SK-N-SH treated with all-trans-retinoic acid at 6 μM for 48 hours (cell line): Measurements from ENCODE around the gene NAALADL2.

ENCODE experiments used
- ATAC-seq: fragments of 200-7000 bp; cut with Tn5 transposase; 3 replicates; pipeline ENCODE4 v1.9.1; 2020; ENCODE audit warnings: mild to moderate bottlenecking, moderate library complexity
- BACH2 ChIP-seq: fragments of 250-450 bp; sonication (Bioruptor Pico); IDR thresholded peaks from 2 replicates; pipeline ENCODE4 v1.9.0; 2021; ENCODE audit warnings: mild to moderate bottlenecking, borderline replicate concordance
- ESRRG ChIP-seq: fragments of 250-450 bp; sonication (Bioruptor Pico); IDR thresholded peaks from 2 replicates; pipeline ENCODE4 v1.6.1; 2021; ENCODE audit warnings: mild to moderate bottlenecking
- ISL1 ChIP-seq: fragments of 250-450 bp; sonication (Bioruptor Pico); IDR thresholded peaks from 2 replicates; pipeline ENCODE4 v2.1.2; 2022; ENCODE audit warnings: mild to moderate bottlenecking, moderate library complexity
- OSR1 ChIP-seq: fragments of 250-450 bp; sonication (Bioruptor Pico); IDR thresholded peaks from 2 replicates; pipeline ENCODE4 v1.8.0; 2022; ENCODE audit warnings: moderate library complexity, mild to moderate bottlenecking, inconsistent platforms
- PPARA ChIP-seq: fragments of 250-450 bp; sonication (Bioruptor Pico); IDR thresholded peaks from 2 replicates; pipeline ENCODE4 v1.5.0; 2020; ENCODE audit warnings: mild to moderate bottlenecking, borderline replicate concordance
- RARB ChIP-seq: fragments of 250-450 bp; sonication (Bioruptor Pico); IDR thresholded peaks from 2 replicates; pipeline ENCODE4 v1.8.0; 2021; ENCODE audit warnings: mild to moderate bottlenecking, moderate library complexity
- SNAI2 ChIP-seq: fragments of 250-450 bp; sonication (Bioruptor Pico); IDR thresholded peaks from 2 replicates; pipeline ENCODE4 v1.5.0; 2020; ENCODE audit warnings: mild to moderate bottlenecking, moderate library complexity
- TCF4 ChIP-seq: fragments of 250-450 bp; sonication (Bioruptor Pico); IDR thresholded peaks from 2 replicates; pipeline ENCODE4 v1.8.0; 2021; ENCODE audit warnings: mild to moderate bottlenecking, moderate library complexity, borderline replicate concordance
- TOX ChIP-seq: fragments of 250-450 bp; sonication (Bioruptor Pico); IDR thresholded peaks from 2 replicates; pipeline ENCODE4 v1.8.0; 2021; ENCODE audit warnings: mild to moderate bottlenecking, moderate library complexity, borderline replicate concordance
- ZC3H10 ChIP-seq: fragments of 250-450 bp; sonication (Bioruptor Pico); IDR thresholded peaks from 2 replicates; pipeline ENCODE4 v1.5.1; 2021; ENCODE audit warnings: mild to moderate bottlenecking, moderate library complexity
- ZFP3 ChIP-seq: fragments of 250-450 bp; sonication (Bioruptor Pico); IDR thresholded peaks from 2 replicates; pipeline ENCODE4 v1.5.0; 2020; ENCODE audit warnings: mild to moderate bottlenecking, moderate library complexity
- ZFP30 ChIP-seq: fragments of 450-650 bp; formaldehyde crosslinking; IDR thresholded peaks from 2 replicates; pipeline ENCODE4 v1.5.0; 2022; ENCODE audit warnings: mild to moderate bottlenecking, moderate library complexity
- ZNF565 ChIP-seq: fragments of 450-650 bp; formaldehyde crosslinking; conservative IDR thresholded peaks from 2 replicates; pipeline ENCODE4 v1.5.0; 2020; ENCODE audit warnings: low read depth, mild to moderate bottlenecking, moderate library complexity
- ZNF70 ChIP-seq: fragments of 450-650 bp; formaldehyde crosslinking; IDR thresholded peaks from 2 replicates; pipeline ENCODE4 v1.5.0; 2020; ENCODE audit warnings: mild to moderate bottlenecking, moderate library complexity
- ZNF8 ChIP-seq: fragments of 450-650 bp; formaldehyde crosslinking; IDR thresholded peaks from 2 replicates; pipeline ENCODE4 v1.5.0; 2020; ENCODE audit warnings: mild to moderate bottlenecking, moderate library complexity
- TF ChIP-seq, protein P1 (sequence below): fragments of 250-450 bp; sonication (Bioruptor Pico); IDR thresholded peaks from 2 replicates; pipeline ENCODE4 v1.8.0; 2020; ENCODE audit warnings: mild to moderate bottlenecking, moderate library complexity, borderline replicate concordance
- TF ChIP-seq, protein P2 (sequence below): fragments of 250-450 bp; sonication (Bioruptor Pico); IDR thresholded peaks from 2 replicates; pipeline ENCODE4 v1.5.1; 2021; ENCODE audit warnings: mild to moderate bottlenecking, moderate library complexity
- TF ChIP-seq, protein P3 (sequence below): fragments of 250-450 bp; sonication (Bioruptor Pico); IDR thresholded peaks from 2 replicates; pipeline ENCODE4 v1.8.0; 2021; ENCODE audit warnings: low read depth, mild to moderate bottlenecking, moderate library complexity, borderline replicate concordance
- TF ChIP-seq, protein P4 (sequence below): fragments of 250-450 bp; sonication (Bioruptor Pico); IDR thresholded peaks from 2 replicates; pipeline ENCODE4 v1.5.0; 2020; ENCODE audit warnings: mild to moderate bottlenecking, moderate library complexity
- TF ChIP-seq, protein P5 (sequence below): fragments of 250-450 bp; sonication (Bioruptor Pico); IDR thresholded peaks from 2 replicates; pipeline ENCODE4 v1.5.1; 2020; ENCODE audit warnings: low read depth, mild to moderate bottlenecking, moderate library complexity

Gene NAALADL2

DNA sequence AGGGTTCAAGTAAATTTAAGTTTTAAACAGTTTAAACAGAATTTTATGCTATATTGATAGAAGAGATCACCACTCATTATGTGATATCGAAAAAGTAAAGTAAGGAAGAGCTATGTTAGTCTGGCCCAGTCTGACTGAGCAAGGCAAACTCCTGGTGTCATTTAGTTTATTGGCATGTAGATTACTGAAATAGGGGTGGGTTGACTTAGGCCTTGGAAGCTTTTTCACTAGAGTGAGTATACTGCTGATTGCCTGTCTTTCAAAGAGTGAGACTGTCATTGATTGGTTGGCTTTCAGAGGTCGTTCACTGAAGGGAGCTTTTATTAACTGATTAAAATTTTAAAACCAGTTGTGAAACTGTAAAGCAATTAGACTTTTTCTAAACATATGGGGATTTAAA, 294.5 kb downstream of the NAALADL2 start:
- TF ChIP-seq RARB (CRISPR knock-in tag) (no peak), ISL1 (CRISPR knock-in tag) (no peak), PPARA (CRISPR knock-in tag) (no peak), ZNF70 (CRISPR knock-in tag) (no peak)
- TF ChIP-seq, protein P1, sequence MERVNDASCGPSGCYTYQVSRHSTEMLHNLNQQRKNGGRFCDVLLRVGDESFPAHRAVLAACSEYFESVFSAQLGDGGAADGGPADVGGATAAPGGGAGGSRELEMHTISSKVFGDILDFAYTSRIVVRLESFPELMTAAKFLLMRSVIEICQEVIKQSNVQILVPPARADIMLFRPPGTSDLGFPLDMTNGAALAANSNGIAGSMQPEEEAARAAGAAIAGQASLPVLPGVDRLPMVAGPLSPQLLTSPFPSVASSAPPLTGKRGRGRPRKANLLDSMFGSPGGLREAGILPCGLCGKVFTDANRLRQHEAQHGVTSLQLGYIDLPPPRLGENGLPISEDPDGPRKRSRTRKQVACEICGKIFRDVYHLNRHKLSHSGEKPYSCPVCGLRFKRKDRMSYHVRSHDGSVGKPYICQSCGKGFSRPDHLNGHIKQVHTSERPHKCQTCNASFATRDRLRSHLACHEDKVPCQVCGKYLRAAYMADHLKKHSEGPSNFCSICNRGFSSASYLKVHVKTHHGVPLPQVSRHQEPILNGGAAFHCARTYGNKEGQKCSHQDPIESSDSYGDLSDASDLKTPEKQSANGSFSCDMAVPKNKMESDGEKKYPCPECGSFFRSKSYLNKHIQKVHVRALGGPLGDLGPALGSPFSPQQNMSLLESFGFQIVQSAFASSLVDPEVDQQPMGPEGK (CRISPR knock-in tag) = no peak
- ATAC-seq = no peak

DNA sequence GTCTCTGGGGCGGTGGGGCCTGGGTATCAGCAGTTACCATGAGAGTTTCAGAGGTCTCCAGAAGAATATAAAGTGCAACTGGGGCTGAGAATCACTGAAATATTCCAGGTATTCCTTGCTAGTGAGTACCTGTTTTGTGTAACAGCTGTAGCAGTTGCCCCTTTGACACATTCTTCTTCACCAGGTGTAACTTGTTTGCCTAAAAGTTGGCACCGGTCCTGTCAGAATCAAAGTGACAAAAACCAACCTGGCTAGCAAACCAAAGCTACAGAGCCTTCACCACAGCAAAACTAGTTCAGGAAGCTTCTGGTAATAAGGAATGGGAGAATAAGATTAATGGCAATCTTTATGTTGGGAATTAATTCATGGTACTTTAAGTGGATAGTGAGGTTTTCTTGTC, 296.0 kb downstream of the NAALADL2 start:
- no peak for ATAC-seq
- no peak for TF ChIP-seq ZNF565 (CRISPR knock-in tag)
- TF ChIP-seq ISL1 (CRISPR knock-in tag) = no peak
- no peak for TF ChIP-seq ZNF70 (CRISPR knock-in tag)
- no peak for TF ChIP-seq TCF4 (CRISPR knock-in tag)
- no peak for TF ChIP-seq TOX (CRISPR knock-in tag)
- TF ChIP-seq, protein P2, sequence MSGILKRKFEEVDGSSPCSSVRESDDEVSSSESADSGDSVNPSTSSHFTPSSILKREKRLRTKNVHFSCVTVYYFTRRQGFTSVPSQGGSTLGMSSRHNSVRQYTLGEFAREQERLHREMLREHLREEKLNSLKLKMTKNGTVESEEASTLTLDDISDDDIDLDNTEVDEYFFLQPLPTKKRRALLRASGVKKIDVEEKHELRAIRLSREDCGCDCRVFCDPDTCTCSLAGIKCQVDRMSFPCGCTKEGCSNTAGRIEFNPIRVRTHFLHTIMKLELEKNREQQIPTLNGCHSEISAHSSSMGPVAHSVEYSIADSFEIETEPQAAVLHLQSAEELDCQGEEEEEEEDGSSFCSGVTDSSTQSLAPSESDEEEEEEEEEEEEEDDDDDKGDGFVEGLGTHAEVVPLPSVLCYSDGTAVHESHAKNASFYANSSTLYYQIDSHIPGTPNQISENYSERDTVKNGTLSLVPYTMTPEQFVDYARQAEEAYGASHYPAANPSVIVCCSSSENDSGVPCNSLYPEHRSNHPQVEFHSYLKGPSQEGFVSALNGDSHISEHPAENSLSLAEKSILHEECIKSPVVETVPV = no peak
- TF ChIP-seq ESRRG = no peak
- TF ChIP-seq ZFP3 = no peak
- TF ChIP-seq, protein P1 (CRISPR knock-in tag) = no peak
- TF ChIP-seq SNAI2 = no peak
- TF ChIP-seq ZC3H10 (CRISPR knock-in tag) = no peak
- no peak for TF ChIP-seq RARB (CRISPR knock-in tag)
- TF ChIP-seq, protein P3, sequence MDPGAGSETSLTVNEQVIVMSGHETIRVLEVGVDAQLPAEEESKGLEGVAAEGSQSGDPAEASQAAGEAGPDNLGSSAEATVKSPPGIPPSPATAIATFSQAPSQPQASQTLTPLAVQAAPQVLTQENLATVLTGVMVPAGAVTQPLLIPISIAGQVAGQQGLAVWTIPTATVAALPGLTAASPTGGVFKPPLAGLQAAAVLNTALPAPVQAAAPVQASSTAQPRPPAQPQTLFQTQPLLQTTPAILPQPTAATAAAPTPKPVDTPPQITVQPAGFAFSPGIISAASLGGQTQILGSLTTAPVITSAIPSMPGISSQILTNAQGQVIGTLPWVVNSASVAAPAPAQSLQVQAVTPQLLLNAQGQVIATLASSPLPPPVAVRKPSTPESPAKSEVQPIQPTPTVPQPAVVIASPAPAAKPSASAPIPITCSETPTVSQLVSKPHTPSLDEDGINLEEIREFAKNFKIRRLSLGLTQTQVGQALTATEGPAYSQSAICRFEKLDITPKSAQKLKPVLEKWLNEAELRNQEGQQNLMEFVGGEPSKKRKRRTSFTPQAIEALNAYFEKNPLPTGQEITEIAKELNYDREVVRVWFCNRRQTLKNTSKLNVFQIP (CRISPR knock-in tag) = no peak
- TF ChIP-seq, protein P4, sequence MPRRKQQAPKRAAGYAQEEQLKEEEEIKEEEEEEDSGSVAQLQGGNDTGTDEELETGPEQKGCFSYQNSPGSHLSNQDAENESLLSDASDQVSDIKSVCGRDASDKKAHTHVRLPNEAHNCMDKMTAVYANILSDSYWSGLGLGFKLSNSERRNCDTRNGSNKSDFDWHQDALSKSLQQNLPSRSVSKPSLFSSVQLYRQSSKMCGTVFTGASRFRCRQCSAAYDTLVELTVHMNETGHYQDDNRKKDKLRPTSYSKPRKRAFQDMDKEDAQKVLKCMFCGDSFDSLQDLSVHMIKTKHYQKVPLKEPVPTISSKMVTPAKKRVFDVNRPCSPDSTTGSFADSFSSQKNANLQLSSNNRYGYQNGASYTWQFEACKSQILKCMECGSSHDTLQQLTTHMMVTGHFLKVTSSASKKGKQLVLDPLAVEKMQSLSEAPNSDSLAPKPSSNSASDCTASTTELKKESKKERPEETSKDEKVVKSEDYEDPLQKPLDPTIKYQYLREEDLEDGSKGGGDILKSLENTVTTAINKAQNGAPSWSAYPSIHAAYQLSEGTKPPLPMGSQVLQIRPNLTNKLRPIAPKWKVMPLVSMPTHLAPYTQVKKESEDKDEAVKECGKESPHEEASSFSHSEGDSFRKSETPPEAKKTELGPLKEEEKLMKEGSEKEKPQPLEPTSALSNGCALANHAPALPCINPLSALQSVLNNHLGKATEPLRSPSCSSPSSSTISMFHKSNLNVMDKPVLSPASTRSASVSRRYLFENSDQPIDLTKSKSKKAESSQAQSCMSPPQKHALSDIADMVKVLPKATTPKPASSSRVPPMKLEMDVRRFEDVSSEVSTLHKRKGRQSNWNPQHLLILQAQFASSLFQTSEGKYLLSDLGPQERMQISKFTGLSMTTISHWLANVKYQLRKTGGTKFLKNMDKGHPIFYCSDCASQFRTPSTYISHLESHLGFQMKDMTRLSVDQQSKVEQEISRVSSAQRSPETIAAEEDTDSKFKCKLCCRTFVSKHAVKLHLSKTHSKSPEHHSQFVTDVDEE (CRISPR knock-in tag) = no peak
- no peak for TF ChIP-seq ZNF8 (CRISPR knock-in tag)

DNA sequence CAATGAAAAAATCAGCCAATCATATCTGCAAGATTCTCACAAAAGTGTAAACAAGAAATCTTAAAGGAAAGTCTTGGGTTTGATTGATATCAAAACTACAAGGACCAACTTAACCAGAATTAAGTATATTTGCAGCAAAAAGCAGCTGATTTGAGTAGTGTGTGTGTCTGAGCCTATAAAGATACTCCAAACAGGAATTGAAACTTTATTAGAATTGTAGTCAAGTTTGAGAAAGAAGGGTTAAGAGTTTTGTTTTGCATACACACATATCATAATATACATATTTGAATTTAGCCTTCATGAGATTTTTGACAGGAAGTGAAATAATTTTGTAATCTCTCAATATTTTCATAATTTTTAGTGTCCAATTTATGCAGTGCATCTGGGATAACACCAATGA, 300.1 kb downstream of the NAALADL2 start:
- TF ChIP-seq OSR1 (CRISPR knock-in tag) (no peak), ESRRG (no peak), TOX (CRISPR knock-in tag) (no peak), TCF4 (CRISPR knock-in tag) (no peak), BACH2 (CRISPR knock-in tag) (no peak), SNAI2 (no peak), ZNF70 (CRISPR knock-in tag) (no peak), ZC3H10 (CRISPR knock-in tag) (no peak), ZNF565 (CRISPR knock-in tag) (no peak), ZFP30 (no peak), ZFP3 (no peak)
- TF ChIP-seq, protein P2 = no peak
- TF ChIP-seq, protein P5, sequence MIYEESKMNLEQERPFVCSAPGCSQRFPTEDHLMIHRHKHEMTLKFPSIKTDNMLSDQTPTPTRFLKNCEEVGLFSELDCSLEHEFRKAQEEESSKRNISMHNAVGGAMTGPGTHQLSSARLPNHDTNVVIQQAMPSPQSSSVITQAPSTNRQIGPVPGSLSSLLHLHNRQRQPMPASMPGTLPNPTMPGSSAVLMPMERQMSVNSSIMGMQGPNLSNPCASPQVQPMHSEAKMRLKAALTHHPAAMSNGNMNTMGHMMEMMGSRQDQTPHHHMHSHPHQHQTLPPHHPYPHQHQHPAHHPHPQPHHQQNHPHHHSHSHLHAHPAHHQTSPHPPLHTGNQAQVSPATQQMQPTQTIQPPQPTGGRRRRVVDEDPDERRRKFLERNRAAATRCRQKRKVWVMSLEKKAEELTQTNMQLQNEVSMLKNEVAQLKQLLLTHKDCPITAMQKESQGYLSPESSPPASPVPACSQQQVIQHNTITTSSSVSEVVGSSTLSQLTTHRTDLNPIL (CRISPR knock-in tag) = no peak
- TF ChIP-seq, protein P1 (CRISPR knock-in tag) = no peak
- TF ChIP-seq, protein P3 (CRISPR knock-in tag) = no peak
- TF ChIP-seq, all 23 proteins: peak for 0

More for the DNA sequence above, 300.1 kb downstream of the NAALADL2 start:
- ATAC-seq = no peak
